Uterus (tissue), 2 donors: ENCODE results near the gene ABCG1.

Source experiments
- CTCF ChIP-seq, 4 experiments: fragments of 200-600 bp in 2 of 4; fragments of 450-650 bp in 2 of 4; sonication (generic) in 2 of 4; IDR thresholded peaks; one replicate each; pipeline ENCODE4 v1.5.1; 2016 to 2019; ENCODE audit warnings: antibody characterized with exemption in 4 of 4, mild to moderate bottlenecking in 2 of 4, moderate library complexity in 1 of 4
- POLR2A ChIP-seq, 2 donors: fragments of 450-650 bp; IDR thresholded peaks; one replicate each; pipeline ENCODE4 v1.6.1; 2016; ENCODE audit warnings: antibody characterized with exemption in 2 of 2, mild to moderate bottlenecking in 1 of 2, moderate library complexity in 1 of 2

- TF ChIP-seq CTCF (IDR thresholded peaks at IDR 0.05) (no peak), POLR2A (IDR thresholded peaks at IDR 0.05) (no peak)
Measured at GRCh38 chr21:42291751-42292562, 73.0 kb downstream of the ABCG1 start.
